Trophoblast cell (in vitro differentiated cells and primary cell): Measurements from ENCODE around the gene BNIP5.
A peak's percentile ranks its signal among the peaks of the same experiment; 100 is the strongest.

Experiments
- DNase-seq, 2 donors: peaks; one replicate each; pipeline ENCODE4 v3.0.0-alpha.2; 2016
- H2AFZ ChIP-seq: 2 replicates; pipeline ENCODE4 v1.6.1; 2013; ENCODE audit warnings: low read length, moderate library complexity, mild to moderate bottlenecking; ENCODE audit not compliant: insufficient read depth, poor library complexity
- H2AK5ac ChIP-seq: 2 replicates; pipeline ENCODE4 v1.6.1; 2013; ENCODE audit warnings: mild to moderate bottlenecking, low read length
- H2BK120ac ChIP-seq: 2 replicates; pipeline ENCODE4 v1.6.1; 2013; ENCODE audit warnings: low read length, mild to moderate bottlenecking, moderate library complexity; ENCODE audit not compliant: insufficient read depth, poor library complexity
- H2BK12ac ChIP-seq: 2 replicates; pipeline ENCODE4 v1.6.1; 2013; ENCODE audit warnings: mild to moderate bottlenecking, low read length, moderate library complexity
- H2BK5ac ChIP-seq: 2 replicates; pipeline ENCODE4 v1.6.1; 2013; ENCODE audit warnings: low read length, low read depth, moderate library complexity, mild to moderate bottlenecking; ENCODE audit not compliant: poor library complexity
- H3K14ac ChIP-seq: 2 replicates; pipeline ENCODE4 v1.6.1; 2013; ENCODE audit warnings: mild to moderate bottlenecking, low read length
- H3K18ac ChIP-seq: 2 replicates; pipeline ENCODE4 v1.6.1; 2013; ENCODE audit warnings: mild to moderate bottlenecking, low read length
- H3K23ac ChIP-seq: 2 replicates; pipeline ENCODE4 v1.6.1; 2013; ENCODE audit warnings: low read length
- H3K27ac ChIP-seq: 2 replicates; pipeline ENCODE4 v1.5.1; 2013; ENCODE audit warnings: low read depth, mild to moderate bottlenecking, inconsistent platforms, low read length, moderate library complexity
- H3K27me3 ChIP-seq: 2 replicates; pipeline ENCODE4 v1.6.1; 2013; ENCODE audit warnings: inconsistent platforms, mild to moderate bottlenecking, low read length, moderate library complexity; ENCODE audit not compliant: insufficient read depth
- H3K36me3 ChIP-seq, 2 experiments: 1 replicate in 1 of 2; 2 replicates in 1 of 2; pipeline ENCODE4 v1.6.1; 2013; ENCODE audit warnings: low read length in 2 of 2, mild to moderate bottlenecking in 2 of 2, moderate library complexity in 1 of 2; ENCODE audit not compliant: insufficient read depth in 2 of 2, control insufficient read depth in 1 of 2
- H3K4ac ChIP-seq: 2 replicates; pipeline ENCODE4 v1.6.1; 2013; ENCODE audit warnings: low read depth, mild to moderate bottlenecking, low read length, moderate library complexity
- H3K4me1 ChIP-seq, 2 experiments: 1 replicate in 1 of 2; 2 replicates in 1 of 2; pipeline ENCODE4 v1.6.1; 2013; ENCODE audit warnings: low read length in 2 of 2, mild to moderate bottlenecking in 2 of 2, moderate library complexity in 1 of 2; ENCODE audit not compliant: insufficient read depth in 2 of 2, control insufficient read depth in 1 of 2
- H3K4me2 ChIP-seq: 2 replicates; pipeline ENCODE4 v1.6.1; 2013; ENCODE audit warnings: inconsistent platforms, mild to moderate bottlenecking, low read length, moderate library complexity
- H3K4me3 ChIP-seq: 2 replicates; pipeline ENCODE4 v1.5.1; 2013; ENCODE audit warnings: mild to moderate bottlenecking, low read depth, low read length, inconsistent platforms
- H3K79me1 ChIP-seq: one replicate; pipeline ENCODE4 v1.6.1; 2013; ENCODE audit warnings: low read length
- H3K79me2 ChIP-seq: 2 replicates; pipeline ENCODE4 v1.6.1; 2013; ENCODE audit warnings: low read length, mild to moderate bottlenecking; ENCODE audit not compliant: control insufficient read depth, insufficient read depth, poor library complexity
- H3K9ac ChIP-seq: 2 replicates; pipeline ENCODE4 v1.6.1; 2013; ENCODE audit warnings: mild to moderate bottlenecking, low read length
- H3K9me3 ChIP-seq: 2 replicates; pipeline ENCODE4 v1.6.1; 2013; ENCODE audit warnings: low read depth, mild to moderate bottlenecking, control low read depth, inconsistent platforms, low read length; ENCODE audit not compliant: insufficient read depth
- H4K12ac ChIP-seq: 2 replicates; pipeline ENCODE4 v1.6.1; 2013; ENCODE audit warnings: low read depth, mild to moderate bottlenecking, low read length, moderate library complexity
- H4K8ac ChIP-seq: 2 replicates; pipeline ENCODE4 v1.6.1; 2013; ENCODE audit warnings: low read depth, mild to moderate bottlenecking, low read length, moderate library complexity
- H4K91ac ChIP-seq: one replicate; pipeline ENCODE4 v1.6.1; 2013; ENCODE audit warnings: low read depth, mild to moderate bottlenecking, low read length, moderate library complexity
- WGBS: extraction: QIAGEN DNeasy Blood & Tissue Kit; methylation state at CpG from one replicate; pipeline ENCODE4 v1.1.7; 2013; ENCODE audit warnings: missing lambda C conversion rate; ENCODE audit not compliant: insufficient read length, insufficient coverage; ENCODE audit errors: extremely low coverage; 5-methylcytosine and 5-hydroxymethylcytosine counted together

BNIP5 gene

GRCh38 chr6:36320475-36320874 lies 16.2 kb downstream of the BNIP5 start:
- DNase-seq: peak in 1 of 2 donors; percentile 18
- no peak overlapping the region for H3K9ac ChIP-seq

GRCh38 chr6:36319821-36320220 lies 16.9 kb downstream of the BNIP5 start:
- no peak for DNase-seq
- Histone ChIP-seq H2BK120ac (no peak overlapping the region), H4K12ac (no peak overlapping the region), H3K27me3 (no peaks in the 10 kb centered on the region), H3K23ac (no peak overlapping the region), H3K14ac (no peak overlapping the region), H2AK5ac (no peak overlapping the region), H3K36me3 (no peaks in the 10 kb centered on the region), H3K4me2 (no peak overlapping the region), H3K27ac (no peak overlapping the region), H3K9me3 (peaks cover 3% of the 10 kb centered on the region), H3K4ac (no peak overlapping the region), H4K91ac (no peak overlapping the region), H3K18ac (no peak overlapping the region), H2AFZ (no peak overlapping the region), H4K8ac (no peak overlapping the region), H3K9ac (no peak overlapping the region), H3K79me1 (no peaks in the 10 kb centered on the region), H3K4me3 (no peak overlapping the region), H3K79me2 (no peaks in the 10 kb centered on the region), H3K4me1 (peaks cover under 1 to 4% of the 10 kb centered on the region in 2 experiments), H2BK12ac (no peak overlapping the region), H2BK5ac (no peak overlapping the region)
- no CpG with 5 or more reads among the region's 2 CpGs for WGBS

More at GRCh38 chr6:36320475-36320874, 16.2 kb downstream of the BNIP5 start:
- no peak overlapping the region for H2BK120ac ChIP-seq
- H3K27ac ChIP-seq: no peak overlapping the region
- no peaks in the 10 kb centered on the region for H3K79me2 ChIP-seq
- no peak overlapping the region for H2AFZ ChIP-seq
- H3K27me3 ChIP-seq: no peaks in the 10 kb centered on the region
- peaks cover 0 to 4% of the 10 kb centered on the region in 2 experiments for H3K4me1 ChIP-seq
- H2BK5ac ChIP-seq: no peak overlapping the region
- WGBS: no CpG with 5 or more reads among the region's 11 CpGs
- H3K9me3 ChIP-seq: peaks cover 3% of the 10 kb centered on the region
- H3K14ac ChIP-seq: no peak overlapping the region
- no peak overlapping the region for H4K91ac ChIP-seq
- no peaks in the 10 kb centered on the region for H3K36me3 ChIP-seq
- no peak overlapping the region for H3K4me2 ChIP-seq
- no peaks in the 10 kb centered on the region for H3K79me1 ChIP-seq
- no peak overlapping the region for H3K4me3 ChIP-seq
- no peak overlapping the region for H4K8ac ChIP-seq
- no peak overlapping the region for H2AK5ac ChIP-seq
- no peak overlapping the region for H3K23ac ChIP-seq
- no peak overlapping the region for H4K12ac ChIP-seq
- H3K18ac ChIP-seq: no peak overlapping the region
- H3K4ac ChIP-seq: no peak overlapping the region
- H2BK12ac ChIP-seq: no peak overlapping the region

- no peak overlapping the region for H3K4me2 ChIP-seq
- no CpG with 5 or more reads among the region's 9 CpGs for WGBS
- H3K4me1 ChIP-seq: peaks cover 4 to 8% of the 10 kb centered on the region in 2 experiments
- H4K12ac ChIP-seq: no peak overlapping the region
- no peak overlapping the region for H3K9ac ChIP-seq
- no peak overlapping the region for H2AK5ac ChIP-seq
- no peak overlapping the region for H2BK120ac ChIP-seq
- no peak overlapping the region for H4K8ac ChIP-seq
- H3K23ac ChIP-seq: no peak overlapping the region
- H3K27ac ChIP-seq: no peak overlapping the region
- no peak overlapping the region for H3K14ac ChIP-seq
- no peak for DNase-seq
- no peak overlapping the region for H2BK5ac ChIP-seq
- no peak overlapping the region for H3K18ac ChIP-seq
- H2BK12ac ChIP-seq: no peak overlapping the region
- no peaks in the 10 kb centered on the region for H3K27me3 ChIP-seq
- no peak overlapping the region for H2AFZ ChIP-seq
- H3K9me3 ChIP-seq: peaks cover 3% of the 10 kb centered on the region
- H3K4ac ChIP-seq: no peak overlapping the region
- H3K79me2 ChIP-seq: no peaks in the 10 kb centered on the region
- no peaks in the 10 kb centered on the region for H3K79me1 ChIP-seq
- H3K4me3 ChIP-seq: no peak overlapping the region
- no peaks in the 10 kb centered on the region for H3K36me3 ChIP-seq
- no peak overlapping the region for H4K91ac ChIP-seq
Observed at GRCh38 chr6:36319436-36319762, 17.3 kb downstream of the BNIP5 start.

- Histone ChIP-seq H3K36me3 (no peaks in the 10 kb centered on the region), H4K8ac (no peak overlapping the region), H4K12ac (no peak overlapping the region), H3K27ac (no peak overlapping the region), H2AFZ (no peak overlapping the region), H3K79me2 (no peaks in the 10 kb centered on the region), H3K4ac (no peak overlapping the region), H2BK5ac (no peak overlapping the region), H3K4me1 (peaks cover 4 to 11% of the 10 kb centered on the region in 2 experiments), H4K91ac (no peak overlapping the region), H3K14ac (no peak overlapping the region), H2BK12ac (no peak overlapping the region), H3K4me2 (no peak overlapping the region), H3K23ac (no peak overlapping the region), H3K4me3 (no peak overlapping the region), H3K9me3 (peaks cover 3% of the 10 kb centered on the region), H2AK5ac (no peak overlapping the region), H3K18ac (no peak overlapping the region), H2BK120ac (no peak overlapping the region), H3K27me3 (no peaks in the 10 kb centered on the region), H3K79me1 (no peaks in the 10 kb centered on the region), H3K9ac (no peak overlapping the region)
- WGBS: no CpG with 5 or more reads among the region's 6 CpGs
- DNase-seq: no peak
Observed at GRCh38 chr6:36318690-36319435, 17.8 kb downstream of the BNIP5 start.
